Liver (tissue), 9 donors: ENCODE measurements around the gene PPFIA2. TPM values are rescaled to one million over a fixed set of nuclear protein-coding genes. Genes with fewer than 3 reads are reported as not detected.

ENCODE experiments used
- DNase-seq: peaks from one replicate; pipeline ENCODE4 v3.0.0-alpha.2; 2017; ENCODE audit warnings: low spot score
- H3K27ac ChIP-seq, 2 donors: one replicate each; pipeline ENCODE4 v1.7.0; 2013; ENCODE audit warnings: inconsistent platforms in 2 of 2, low read length in 2 of 2, control low read depth in 1 of 2, low read depth in 1 of 2, mild to moderate bottlenecking in 1 of 2
- H3K27me3 ChIP-seq, 4 donors: one replicate each; pipeline versions ENCODE4 v1.6.1 to v1.7.0; 2013; ENCODE audit warnings: low read length in 3 of 4, inconsistent platforms in 1 of 4, mild to moderate bottlenecking in 1 of 4, moderate library complexity in 1 of 4; ENCODE audit not compliant: control insufficient read depth in 4 of 4, insufficient read depth in 4 of 4
- H3K36me3 ChIP-seq, 4 donors: one replicate each; pipeline versions ENCODE4 v1.6.1 to v1.7.0; 2013; ENCODE audit warnings: low read length in 3 of 4, mild to moderate bottlenecking in 3 of 4, low read depth in 1 of 4, moderate library complexity in 1 of 4; ENCODE audit not compliant: control insufficient read depth in 4 of 4, insufficient read depth in 3 of 4
- H3K4me1 ChIP-seq, 4 donors: one replicate each; pipeline versions ENCODE4 v1.6.1 to v1.7.0; 2013; ENCODE audit warnings: low read length in 3 of 4, mild to moderate bottlenecking in 3 of 4, moderate library complexity in 1 of 4; ENCODE audit not compliant: control insufficient read depth in 4 of 4, insufficient read depth in 4 of 4
- H3K4me3 ChIP-seq, 3 donors: one replicate each; pipeline versions ENCODE4 v1.6.1 to v1.7.0; 2013; ENCODE audit warnings: low read length in 3 of 3, control low read depth in 1 of 3, low read depth in 1 of 3, mild to moderate bottlenecking in 1 of 3
- H3K9ac ChIP-seq, 2 donors: one replicate each; pipeline ENCODE4 v1.7.0; 2013; ENCODE audit warnings: low read length in 2 of 2, mild to moderate bottlenecking in 2 of 2, moderate library complexity in 2 of 2, control low read depth in 1 of 2, low read depth in 1 of 2
- H3K9me3 ChIP-seq, 4 donors: one replicate each; pipeline versions ENCODE4 v1.6.1 to v1.7.0; 2013; ENCODE audit warnings: low read length in 3 of 4; ENCODE audit not compliant: control insufficient read depth in 4 of 4
- EGR1 ChIP-seq, 2 donors: IDR thresholded peaks; 2 replicates each; pipeline ENCODE4 v1.6.1; 2016 to 2018; ENCODE audit warnings: antibody characterized with exemption in 2 of 2, low read depth in 2 of 2
- FOXA1 ChIP-seq: IDR thresholded peaks from 2 replicates; pipeline ENCODE4 v1.6.1; 2016; ENCODE audit warnings: antibody characterized with exemption
- FOXA2 ChIP-seq: IDR thresholded peaks from 2 replicates; pipeline ENCODE4 v1.6.1; 2016; ENCODE audit warnings: antibody characterized with exemption
- GABPA ChIP-seq, 2 donors: IDR thresholded peaks in 1 of 2; conservative IDR thresholded peaks in 1 of 2; 2 replicates each; pipeline ENCODE4 v1.6.1; 2016; ENCODE audit warnings: antibody characterized with exemption in 2 of 2, mild to moderate bottlenecking in 1 of 2, moderate library complexity in 1 of 2
- HNF4A ChIP-seq, 2 donors: conservative IDR thresholded peaks; 2 replicates each; pipeline ENCODE4 v1.6.1; 2016; ENCODE audit warnings: antibody characterized with exemption in 2 of 2, mild to moderate bottlenecking in 2 of 2
- HNF4G ChIP-seq: IDR thresholded peaks from 2 replicates; pipeline ENCODE4 v1.6.1; 2016; ENCODE audit warnings: antibody characterized with exemption
- JUND ChIP-seq, 2 donors: IDR thresholded peaks; 2 replicates each; pipeline ENCODE4 v1.6.1; 2016; ENCODE audit warnings: antibody characterized with exemption in 2 of 2
- NR2F2 ChIP-seq: IDR thresholded peaks from 2 replicates; pipeline ENCODE4 v1.6.1; 2016; ENCODE audit warnings: antibody characterized with exemption
- RAD21 ChIP-seq, 2 donors: IDR thresholded peaks; 2 replicates each; pipeline ENCODE4 v1.6.1; 2016; ENCODE audit warnings: antibody characterized with exemption in 2 of 2, mild to moderate bottlenecking in 2 of 2
- RXRA ChIP-seq, 2 donors: IDR thresholded peaks; 2 replicates each; pipeline ENCODE4 v1.6.1; 2017 to 2018; ENCODE audit warnings: antibody characterized with exemption in 2 of 2, mild to moderate bottlenecking in 1 of 2
- SP1 ChIP-seq: IDR thresholded peaks from 2 replicates; pipeline ENCODE4 v1.6.1; 2018; ENCODE audit warnings: antibody characterized with exemption, mild to moderate bottlenecking
- TAF1 ChIP-seq: conservative IDR thresholded peaks from 2 replicates; pipeline ENCODE4 v1.6.1; 2016; ENCODE audit warnings: antibody characterized with exemption, mild to moderate bottlenecking
- YY1 ChIP-seq: IDR thresholded peaks from 2 replicates; pipeline ENCODE4 v1.6.1; 2016; ENCODE audit warnings: antibody characterized with exemption, mild to moderate bottlenecking
- WGBS: extraction: QIAGEN DNeasy Blood & Tissue Kit; methylation state at CpG from one replicate; pipeline ENCODE4 v1.1.7; 2013; 5-methylcytosine and 5-hydroxymethylcytosine counted together
- polyA plus RNA-seq, 2 donors: library from polyadenylated mRNA; stranded (reverse) in 1 of 2; unstranded in 1 of 2; fragments of 200-250 nt in 1 of 2; fragments of >200 nt in 1 of 2; fragmentation: Nextera tagmentation in 1 of 2; extraction: Ambion mirVana in 1 of 2; gene quantifications; one replicate each; pipeline versions ENCODE4 v1.2.1 to v1.2.3, GENCODE V29; 2013 to 2015
- total RNA-seq, 2 donors: library from RNA; depleted of rRNA; stranded (reverse); fragments of >200 nt; gene quantifications; one replicate each; pipeline ENCODE4 v1.2.3, GENCODE V29; 2014
- TF ChIP-seq, protein P1 (sequence below): IDR thresholded peaks from 2 replicates; pipeline ENCODE4 v1.6.1; 2016; ENCODE audit warnings: antibody characterized with exemption
- TF ChIP-seq, protein P2 (sequence below): fragments of 150-350 bp; IDR thresholded peaks from 2 replicates; pipeline ENCODE4 v1.5.1; 2017; ENCODE audit warnings: improper control_type of control experiment, low read depth, low read length; ENCODE audit not compliant: missing input control
- TF ChIP-seq, protein P3 (sequence below): IDR thresholded peaks from 2 replicates; pipeline ENCODE4 v1.6.1; 2016; ENCODE audit warnings: antibody characterized with exemption, mild to moderate bottlenecking
- TF ChIP-seq, protein P4 (sequence below): IDR thresholded peaks from 2 replicates; pipeline ENCODE4 v1.6.1; 2016; ENCODE audit warnings: antibody characterized with exemption
- TF ChIP-seq, protein P5 (sequence below): IDR thresholded peaks from 2 replicates; pipeline ENCODE4 v1.6.1; 2016; ENCODE audit warnings: antibody characterized with exemption
- donor health status: healthy.
- donor health status: healthy.
- donor health status: healthy.
- donor health status: healthy.
- donor health status: healthy.

PPFIA2 gene
- total and polyA plus RNA-seq, 4 donors: 0.05 to 0.50 (median 0.22) TPM; not detected in 1

DNA sequence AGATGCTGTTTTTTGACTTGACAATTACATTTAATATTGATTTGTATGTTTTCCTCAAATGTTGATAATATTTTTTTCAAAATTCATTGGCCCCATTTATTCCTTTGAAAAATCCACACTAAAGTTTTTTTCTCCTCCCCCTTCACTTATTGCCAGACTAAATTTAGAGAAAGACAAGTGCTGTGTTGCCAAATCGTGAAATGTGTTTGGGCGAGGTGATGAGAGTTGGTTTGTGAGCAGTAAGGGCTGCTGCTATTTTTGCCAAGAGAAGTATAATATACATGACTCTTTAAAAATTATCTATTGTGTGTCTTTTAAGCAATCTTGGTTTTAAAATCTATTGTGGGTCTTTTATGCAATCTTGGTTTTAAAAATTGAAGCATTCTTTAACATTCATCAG is 188.9 kb downstream of the PPFIA2 start:
- Histone ChIP-seq H3K4me1 (no peaks in the 10 kb centered on the region), H3K9ac (no peak overlapping the region), H3K36me3 (no peaks in the 10 kb centered on the region), H3K4me3 (no peak overlapping the region), H3K9me3 (no peaks in the 10 kb centered on the region), H3K27me3 (no peaks in the 10 kb centered on the region), H3K27ac (no peak overlapping the region)
- WGBS: 84% methylated on average over 2 of the region's 2 CpGs
- no peak for DNase-seq
- TF ChIP-seq, protein P1, sequence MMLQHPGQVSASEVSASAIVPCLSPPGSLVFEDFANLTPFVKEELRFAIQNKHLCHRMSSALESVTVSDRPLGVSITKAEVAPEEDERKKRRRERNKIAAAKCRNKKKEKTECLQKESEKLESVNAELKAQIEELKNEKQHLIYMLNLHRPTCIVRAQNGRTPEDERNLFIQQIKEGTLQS: no peak
- TF ChIP-seq JUND (IDR thresholded peaks at IDR 0.05): no peak
- no peak for TF ChIP-seq HNF4G
- TF ChIP-seq RXRA (IDR thresholded peaks at IDR 0.05): no peak
- TF ChIP-seq, protein P2, sequence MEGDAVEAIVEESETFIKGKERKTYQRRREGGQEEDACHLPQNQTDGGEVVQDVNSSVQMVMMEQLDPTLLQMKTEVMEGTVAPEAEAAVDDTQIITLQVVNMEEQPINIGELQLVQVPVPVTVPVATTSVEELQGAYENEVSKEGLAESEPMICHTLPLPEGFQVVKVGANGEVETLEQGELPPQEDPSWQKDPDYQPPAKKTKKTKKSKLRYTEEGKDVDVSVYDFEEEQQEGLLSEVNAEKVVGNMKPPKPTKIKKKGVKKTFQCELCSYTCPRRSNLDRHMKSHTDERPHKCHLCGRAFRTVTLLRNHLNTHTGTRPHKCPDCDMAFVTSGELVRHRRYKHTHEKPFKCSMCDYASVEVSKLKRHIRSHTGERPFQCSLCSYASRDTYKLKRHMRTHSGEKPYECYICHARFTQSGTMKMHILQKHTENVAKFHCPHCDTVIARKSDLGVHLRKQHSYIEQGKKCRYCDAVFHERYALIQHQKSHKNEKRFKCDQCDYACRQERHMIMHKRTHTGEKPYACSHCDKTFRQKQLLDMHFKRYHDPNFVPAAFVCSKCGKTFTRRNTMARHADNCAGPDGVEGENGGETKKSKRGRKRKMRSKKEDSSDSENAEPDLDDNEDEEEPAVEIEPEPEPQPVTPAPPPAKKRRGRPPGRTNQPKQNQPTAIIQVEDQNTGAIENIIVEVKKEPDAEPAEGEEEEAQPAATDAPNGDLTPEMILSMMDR: no peak
- TF ChIP-seq, protein P3, sequence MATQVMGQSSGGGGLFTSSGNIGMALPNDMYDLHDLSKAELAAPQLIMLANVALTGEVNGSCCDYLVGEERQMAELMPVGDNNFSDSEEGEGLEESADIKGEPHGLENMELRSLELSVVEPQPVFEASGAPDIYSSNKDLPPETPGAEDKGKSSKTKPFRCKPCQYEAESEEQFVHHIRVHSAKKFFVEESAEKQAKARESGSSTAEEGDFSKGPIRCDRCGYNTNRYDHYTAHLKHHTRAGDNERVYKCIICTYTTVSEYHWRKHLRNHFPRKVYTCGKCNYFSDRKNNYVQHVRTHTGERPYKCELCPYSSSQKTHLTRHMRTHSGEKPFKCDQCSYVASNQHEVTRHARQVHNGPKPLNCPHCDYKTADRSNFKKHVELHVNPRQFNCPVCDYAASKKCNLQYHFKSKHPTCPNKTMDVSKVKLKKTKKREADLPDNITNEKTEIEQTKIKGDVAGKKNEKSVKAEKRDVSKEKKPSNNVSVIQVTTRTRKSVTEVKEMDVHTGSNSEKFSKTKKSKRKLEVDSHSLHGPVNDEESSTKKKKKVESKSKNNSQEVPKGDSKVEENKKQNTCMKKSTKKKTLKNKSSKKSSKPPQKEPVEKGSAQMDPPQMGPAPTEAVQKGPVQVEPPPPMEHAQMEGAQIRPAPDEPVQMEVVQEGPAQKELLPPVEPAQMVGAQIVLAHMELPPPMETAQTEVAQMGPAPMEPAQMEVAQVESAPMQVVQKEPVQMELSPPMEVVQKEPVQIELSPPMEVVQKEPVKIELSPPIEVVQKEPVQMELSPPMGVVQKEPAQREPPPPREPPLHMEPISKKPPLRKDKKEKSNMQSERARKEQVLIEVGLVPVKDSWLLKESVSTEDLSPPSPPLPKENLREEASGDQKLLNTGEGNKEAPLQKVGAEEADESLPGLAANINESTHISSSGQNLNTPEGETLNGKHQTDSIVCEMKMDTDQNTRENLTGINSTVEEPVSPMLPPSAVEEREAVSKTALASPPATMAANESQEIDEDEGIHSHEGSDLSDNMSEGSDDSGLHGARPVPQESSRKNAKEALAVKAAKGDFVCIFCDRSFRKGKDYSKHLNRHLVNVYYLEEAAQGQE: no peak
- TF ChIP-seq YY1: no peak
- TF ChIP-seq NR2F2: no peak
- TF ChIP-seq FOXA2: no peak
- TF ChIP-seq, protein P4, sequence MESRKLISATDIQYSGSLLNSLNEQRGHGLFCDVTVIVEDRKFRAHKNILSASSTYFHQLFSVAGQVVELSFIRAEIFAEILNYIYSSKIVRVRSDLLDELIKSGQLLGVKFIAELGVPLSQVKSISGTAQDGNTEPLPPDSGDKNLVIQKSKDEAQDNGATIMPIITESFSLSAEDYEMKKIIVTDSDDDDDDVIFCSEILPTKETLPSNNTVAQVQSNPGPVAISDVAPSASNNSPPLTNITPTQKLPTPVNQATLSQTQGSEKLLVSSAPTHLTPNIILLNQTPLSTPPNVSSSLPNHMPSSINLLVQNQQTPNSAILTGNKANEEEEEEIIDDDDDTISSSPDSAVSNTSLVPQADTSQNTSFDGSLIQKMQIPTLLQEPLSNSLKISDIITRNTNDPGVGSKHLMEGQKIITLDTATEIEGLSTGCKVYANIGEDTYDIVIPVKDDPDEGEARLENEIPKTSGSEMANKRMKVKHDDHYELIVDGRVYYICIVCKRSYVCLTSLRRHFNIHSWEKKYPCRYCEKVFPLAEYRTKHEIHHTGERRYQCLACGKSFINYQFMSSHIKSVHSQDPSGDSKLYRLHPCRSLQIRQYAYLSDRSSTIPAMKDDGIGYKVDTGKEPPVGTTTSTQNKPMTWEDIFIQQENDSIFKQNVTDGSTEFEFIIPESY: no peak
- TF ChIP-seq EGR1 (IDR thresholded peaks at IDR 0.05; ENCODE audit: low read depth in 2 of 2): no peak
- TF ChIP-seq RAD21 (IDR thresholded peaks at IDR 0.05): no peak
- TF ChIP-seq GABPA (IDR thresholded peaks at IDR 0.05 in 1 of 2, conservative IDR thresholded peaks at IDR 0.05 in 1 of 2): no peak
- TF ChIP-seq TAF1: no peak
- no peak for TF ChIP-seq FOXA1
- TF ChIP-seq SP1: no peak
- no peak for TF ChIP-seq HNF4A (conservative IDR thresholded peaks at IDR 0.05)
- TF ChIP-seq, protein P5, sequence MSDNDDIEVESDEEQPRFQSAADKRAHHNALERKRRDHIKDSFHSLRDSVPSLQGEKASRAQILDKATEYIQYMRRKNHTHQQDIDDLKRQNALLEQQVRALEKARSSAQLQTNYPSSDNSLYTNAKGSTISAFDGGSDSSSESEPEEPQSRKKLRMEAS: no peak
